Ovary (tissue), 10 donors: ENCODE results near the gene EMX2. TPM values are rescaled to one million over a fixed set of nuclear protein-coding genes. Genes with fewer than 3 reads are reported as not detected.

Experiments used
- DNase-seq, 5 donors: peaks; one replicate each; pipeline ENCODE4 v3.0.0-alpha.2; 2019 to 2020
- H3K27ac ChIP-seq, 2 donors: fragments of 200-600 bp; one replicate each; pipeline versions ENCODE4 v1.5.1 to v1.8.0; 2019 to 2022
- H3K27me3 ChIP-seq: fragments of 200-600 bp; one replicate; pipeline ENCODE4 v1.8.0; 2022
- H3K36me3 ChIP-seq: fragments of 200-600 bp; sonication (generic); one replicate; pipeline ENCODE4 v1.5.1; 2019
- H3K4me1 ChIP-seq: one replicate; pipeline ENCODE4 v1.8.1; 2013; ENCODE audit warnings: mild to moderate bottlenecking, moderate library complexity; ENCODE audit not compliant: insufficient read depth
- H3K4me3 ChIP-seq: fragments of 200-600 bp; sonication (generic); one replicate; pipeline ENCODE4 v1.5.1; 2017
- H3K9me3 ChIP-seq, 2 donors: fragments of 200-600 bp in 1 of 2; sonication (generic) in 1 of 2; one replicate each; pipeline versions ENCODE4 v1.5.1 to v1.8.1; 2013 to 2019; ENCODE audit warnings: mild to moderate bottlenecking in 1 of 2, moderate library complexity in 1 of 2
- CTCF ChIP-seq, 3 donors: fragments of 450-650 bp in 2 of 3; fragments of 200-600 bp in 1 of 3; IDR thresholded peaks; one replicate each; pipeline versions ENCODE4 v1.5.1 to v1.8.0; 2016 to 2022; ENCODE audit warnings: antibody characterized with exemption in 3 of 3, mild to moderate bottlenecking in 1 of 3
- EP300 ChIP-seq: sonication (generic); formaldehyde crosslinking; IDR thresholded peaks from one replicate; pipeline ENCODE4 v1.6.1; 2017; ENCODE audit warnings: antibody characterized with exemption
- POLR2A ChIP-seq: fragments of 450-650 bp; IDR thresholded peaks from one replicate; pipeline ENCODE4 v1.6.1; 2017; ENCODE audit warnings: antibody characterized with exemption, mild to moderate bottlenecking, moderate library complexity
- WGBS, 3 donors: extraction: QIAGEN DNeasy Blood & Tissue Kit in 1 of 3; methylation state at CpG; one replicate each; pipeline versions ENCODE4 v1.1.5 to v1.1.7; 2013 to 2017; 5-methylcytosine and 5-hydroxymethylcytosine counted together
- intact Hi-C, 4 donors: fragments of 100-400 bp; cut with DNase I; formaldehyde crosslinking; loops; one replicate each; pipeline versions ENCODE4 v1.11.0 to v1.15.1; 2022 to 2023
- long read RNA-seq, 3 donors: library from polyadenylated mRNA in 2 of 3; unstranded in 2 of 3; transcript quantifications; one replicate each; pipeline ENCODE4 v2.0.0 and lab custom pipeline, GENCODE V29; 2021 to 2026
- polyA plus RNA-seq, 2 donors: library from polyadenylated mRNA; stranded (reverse); fragments of 200-250 nt in 1 of 2; fragments of 350-450 nt in 1 of 2; fragmentation: Illumina TruSeq in 1 of 2; extraction: RNeasy Lipid Tissue Mini Kit (QIAGEN cat#74804) in 1 of 2; gene quantifications; one replicate each; pipeline ENCODE4 v1.2.3, GENCODE V29; 2013 to 2014
- total RNA-seq, 7 donors: library from RNA; depleted of rRNA in 2 of 7; stranded (reverse); fragments of >200 nt in 2 of 7; fragmentation: NEBNext Ultra II Directional in 3 of 7; extraction: Animal tissue kit (Norgen Biotek cat#: 25700) in 3 of 7; gene quantifications; one replicate each; pipeline versions ENCODE4 v1.1.0 to v1.2.4, GENCODE V29; 2016 to 2023
- donor health status: DM: no; HTN: no; CAD: no; lungs with moderate emphysema.
- donor health status: DM: no; HTN: no; CAD: no.
- donor health status: Bipolar disorder and iron deficiency.
- donor health status: DM: yes; HTN: yes; CAD: no.
- donor health status: DM: no; HTN: no; CAD: no.
- donor health status: DM: yes; HTN: yes; CAD: no.

The EMX2 gene
- total RNA-seq (10 to 100 TPM in 5 of 7 donors, 1 to 10 TPM in 2; 7.3 to 25.5 (median 12.2) TPM), polyA plus RNA-seq (10 to 100 TPM; 14.4 to 62.1 TPM)
- long read RNA-seq, donor 1, partial matches to known transcripts, result 3 of 9 reads
- long read RNA-seq, donor 1, other reads (novel, unspliced or antisense), result 3 of 9 reads
- long read RNA-seq, donor 2, transcript EMX2-203 (3 exons, 2,897 nt), result major isoform, 50 of 50 reads
- long read RNA-seq, donor 2, partial matches to known transcripts, result 0 of 50 reads
- long read RNA-seq, donor 2, other reads (novel, unspliced or antisense), result 0 of 50 reads
- long read RNA-seq, donor 3, partial matches to known transcripts, result 3 of 22 reads
- long read RNA-seq, donor 3, other reads (novel, unspliced or antisense), result 19 of 22 reads

GRCh38 chr10:117542706-117543224 lies at the start of gene EMX2:
Gene EMX2 (plus strand): TSS chr10:117542746. CDS start chr10:117543268, 522 bp downstream.
- peaks cover 7% of the 10 kb centered on the region for H3K4me1 ChIP-seq
- no peaks in the 10 kb centered on the region for H3K27me3 ChIP-seq

DNA sequence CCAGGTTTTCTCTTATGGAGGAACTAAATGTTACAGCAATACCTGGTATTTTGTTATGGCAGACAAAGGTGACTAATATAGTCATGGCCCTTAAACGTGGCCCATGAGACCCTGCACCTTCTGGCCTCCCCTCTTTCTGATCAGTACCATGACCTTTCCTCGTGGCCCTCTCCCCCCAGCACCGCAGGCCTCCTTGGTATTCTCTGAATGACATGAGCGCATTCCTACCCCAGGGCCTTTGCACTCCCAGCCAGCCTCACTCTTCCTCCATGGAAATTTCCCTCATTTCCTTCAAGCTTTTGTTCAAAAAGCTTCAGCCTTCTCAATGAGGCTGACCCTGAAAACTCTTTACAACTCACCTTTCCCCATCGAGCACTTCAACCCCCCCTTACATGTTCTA lies 46.5 kb upstream of the EMX2 start:
- H3K9me3 ChIP-seq, result no peaks in the 10 kb centered on the region
- WGBS, 3 donors, result 41 to 59% (median 51%) methylated on average over 5 of the region's 5 CpGs
- H3K4me3 ChIP-seq, result no peak overlapping the region
- no peaks in the 10 kb centered on the region for H3K36me3 ChIP-seq
- H3K27ac ChIP-seq, result peak overlapping the region in 1 of 2 donors; percentile 14
- no peaks in the 10 kb centered on the region for H3K27me3 ChIP-seq
- no peak for DNase-seq
- TF ChIP-seq POLR2A (no peak), EP300 (no peak), CTCF (IDR thresholded peaks at IDR 0.05) (no peak)
- peaks cover 2% of the 10 kb centered on the region for H3K4me1 ChIP-seq
- intact Hi-C loops, result loop anchor here in 2 of 4 donors (2.0 to 10.0 kb wide), 2 partner anchors 745 to 749 kb away; no protein-coding TSS in a partner anchor

More at GRCh38 chr10:117542706-117543224, at the start of gene EMX2:
- TF ChIP-seq EP300 (peak; percentile 60), CTCF (IDR thresholded peaks at IDR 0.05) (no peak), POLR2A (no peak)
- peak in 1 of 5 donors; percentile 51 for DNase-seq
- no peaks in the 10 kb centered on the region for H3K36me3 ChIP-seq
- peak within 1 kb of the TSS; percentile 93 to 95 for H3K27ac ChIP-seq
- H3K9me3 ChIP-seq, result no peaks in the 10 kb centered on the region
- intact Hi-C loops, result loop anchor here in 1 of 4 donors (5.0 to 10.0 kb wide), 2 partner anchors 202 to 505 kb away; partner anchors contain the start of gene RAB11FIP2
- H3K4me3 ChIP-seq, result peak within 1 kb of the TSS; percentile 84
- 1 to 2% (median 1%) methylated on average over 26 of the region's 26 CpGs for WGBS, 3 donors

DNA sequence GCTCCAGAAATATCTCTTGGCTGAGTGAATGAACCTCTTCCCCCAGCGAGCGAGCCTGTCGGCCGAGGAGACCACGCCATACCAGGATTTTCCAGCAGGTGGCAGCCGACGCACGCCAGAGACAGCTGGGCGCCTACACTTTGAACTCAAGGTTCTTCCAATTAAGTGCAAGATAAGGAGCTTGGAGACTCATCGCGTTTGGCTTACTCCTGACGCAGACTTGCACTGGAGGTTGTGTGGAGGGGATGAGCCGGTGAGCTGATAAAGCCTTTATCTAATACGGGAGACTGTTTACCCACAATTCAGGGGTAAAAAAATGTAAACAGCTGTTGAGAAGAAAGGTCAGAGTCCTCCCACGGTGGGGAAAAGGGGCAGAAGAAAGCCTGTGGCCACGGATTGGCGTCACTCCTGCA lies 45.9 kb upstream of the EMX2 start:
- intact Hi-C loops, result loop anchor here in 2 of 4 donors (2.0 to 10.0 kb wide), 2 partner anchors 744 to 748 kb away; no protein-coding TSS in a partner anchor

More for the DNA sequence above, 45.9 kb upstream of the EMX2 start:
- Histone ChIP-seq H3K36me3 (no peaks in the 10 kb centered on the region), H3K4me3 (no peak overlapping the region), H3K27me3 (no peaks in the 10 kb centered on the region), H3K9me3 (no peaks in the 10 kb centered on the region), H3K27ac (peak overlapping the region in 1 of 2 donors; percentile 15), H3K4me1 (peaks cover 2% of the 10 kb centered on the region)
- no peak for TF ChIP-seq EP300
- TF ChIP-seq CTCF (IDR thresholded peaks at IDR 0.05), result peak; percentile 83 to 90 (median 89)
- DNase-seq, result peak; percentile 77 to 92 (median 86)
- WGBS, 3 donors, result 3 to 5% (median 4%) methylated on average over 17 of the region's 17 CpGs
